K562 (cell line): ENCODE measurements around the gene ARID3A. TPM values are rescaled to one million over a fixed set of nuclear protein-coding genes. Genes with fewer than 3 reads are reported as not detected.

ENCODE experiments used
- ATAC-seq: fragments of 200-7000 bp; cut with Tn5 transposase; 3 replicates; pipeline ENCODE4 v1.9.1; 2020; ENCODE audit warnings: moderate library complexity
- BruUV-seq: library from RNA; stranded (reverse); fragments of 400-500 nt; replicated peaks from 2 replicates; lab custom pipeline; 2021; lab: Mats Ljungman, UMichigan
- CTCF ChIA-PET: fragments of 300-600 bp; formaldehyde crosslinking; extraction: SDS; loops from one replicate; lab custom pipeline; 2021; ENCODE audit warnings: low intra/inter-chr PET ratio; lab: Yijun Ruan, JAX
- POLR2A ChIA-PET: fragments of 300-600, 350-650 bp; sonication (Branson Sonifier 250); formaldehyde crosslinking; extraction: SDS; loops from one replicate; lab custom pipeline; 2021; ENCODE audit warnings: antibody characterized with exemption, inconsistent platforms; lab: Yijun Ruan, JAX
- DNase-seq, 4 experiments: peaks; one replicate each; pipeline versions ENCODE4 v3.0.0 to v3.0.0-alpha.2; 2011 to 2018; ENCODE audit warnings: low spot score in 3 of 4, mixed read lengths in 3 of 4; ENCODE audit errors: extremely low read depth in 1 of 4
- FAIRE-seq: peaks from 2 replicates; lab custom pipeline; 2011; peaks lifted over from hg19 to GRCh38; lab: Jason Lieb, UNC
- H2AFZ ChIP-seq: 2 replicates; pipeline ENCODE4 v1.6.0; 2011; ENCODE audit warnings: low read depth, low read length, control low read depth, inconsistent platforms
- H3K27ac ChIP-seq: fragments of 200-600 bp; 3 replicates; pipeline ENCODE4 v1.8.0; 2011; ENCODE audit warnings: low read depth, mild to moderate bottlenecking, control low read depth, inconsistent platforms, low read length, moderate library complexity, mixed read lengths; ENCODE audit errors: extremely low read depth
- H3K27me3 ChIP-seq, 2 experiments: fragments of 300-600 bp in 1 of 2; 2 replicates in 1 of 2; 3 replicates in 1 of 2; pipeline versions ENCODE4 v1.6.0 to v1.8.0; 2011; ENCODE audit warnings: inconsistent platforms in 2 of 2, low read length in 2 of 2, mild to moderate bottlenecking in 1 of 2, mixed read lengths in 1 of 2, moderate library complexity in 1 of 2; ENCODE audit not compliant: control insufficient read depth in 2 of 2, insufficient read depth in 2 of 2
- H3K36me3 ChIP-seq: fragments of 300-600 bp; 3 replicates; pipeline ENCODE4 v1.8.0; 2011; ENCODE audit warnings: mild to moderate bottlenecking, low read length, inconsistent platforms; ENCODE audit not compliant: control insufficient read depth, insufficient read depth
- H3K4me1 ChIP-seq, 2 experiments: fragments of 200-600 bp in 1 of 2; replicated peaks in 1 of 2; 2 replicates in 1 of 2; 3 replicates in 1 of 2; pipeline versions ENCODE4 v1.5.1 to v1.8.0; 2011; ENCODE audit warnings: inconsistent platforms in 2 of 2, low read length in 2 of 2, mild to moderate bottlenecking in 1 of 2, mixed read lengths in 1 of 2, moderate library complexity in 1 of 2; ENCODE audit not compliant: control insufficient read depth in 2 of 2, insufficient read depth in 2 of 2
- H3K4me2 ChIP-seq: 2 replicates; pipeline ENCODE4 v1.6.1; 2011; ENCODE audit warnings: low read length, control low read depth, inconsistent platforms, mixed read lengths; ENCODE audit not compliant: insufficient read depth
- H3K4me3 ChIP-seq: fragments of 200-600 bp; sonication (generic), shearing (Covaris generic); 2 replicates; pipeline ENCODE4 v1.5.1; 2016; ENCODE audit warnings: control low read depth, inconsistent platforms
- H3K79me2 ChIP-seq: fragments of 200-600 bp; 3 replicates; pipeline ENCODE4 v1.8.0; 2011; ENCODE audit warnings: low read length, inconsistent platforms; ENCODE audit not compliant: control insufficient read depth, insufficient read depth
- H3K9ac ChIP-seq, 2 experiments: 2 replicates each; pipeline versions ENCODE4 v1.6.0 to v1.6.1; 2011; ENCODE audit warnings: low read depth in 2 of 2, low read length in 2 of 2, control low read depth in 1 of 2, inconsistent platforms in 1 of 2, mild to moderate bottlenecking in 1 of 2, mixed read lengths in 1 of 2; ENCODE audit not compliant: insufficient read depth in 1 of 2
- H3K9me1 ChIP-seq: one replicate; pipeline ENCODE4 v1.6.0; 2011; ENCODE audit warnings: inconsistent platforms, mild to moderate bottlenecking, low read length, moderate library complexity; ENCODE audit not compliant: control insufficient read depth, insufficient read depth
- H3K9me3 ChIP-seq: replicated peaks from 2 replicates; pipeline ENCODE4 v1.5.1; 2011; ENCODE audit warnings: low read depth, low read length, inconsistent platforms; ENCODE audit not compliant: control insufficient read depth, insufficient read depth
- H4K20me1 ChIP-seq: replicated peaks from 2 replicates; pipeline ENCODE4 v1.6.1; 2011; ENCODE audit warnings: low read length, inconsistent platforms, mixed read lengths; ENCODE audit not compliant: control insufficient read depth, insufficient read depth
- C11orf30 ChIP-seq: fragments of 450-650 bp; IDR thresholded peaks from 2 replicates; pipeline ENCODE4 v1.6.1; 2016; ENCODE audit warnings: low read depth, mild to moderate bottlenecking
- FOXJ2 ChIP-seq: fragments of 200-800 bp; sonication (Bioruptor generic); IDR thresholded peaks from 2 replicates; pipeline ENCODE4 v1.6.1; 2016; ENCODE audit warnings: missing genetic modification characterization, missing compliant biosample characterization
- HCFC1 ChIP-seq: IDR thresholded peaks from 2 replicates; pipeline ENCODE4 v1.6.1; 2012; ENCODE audit warnings: low read depth, low read length, improper control_type of control experiment
- MAFF ChIP-seq: IDR thresholded peaks from 2 replicates; pipeline ENCODE4 v1.6.1; 2012; ENCODE audit warnings: low read length, improper control_type of control experiment
- MAFK ChIP-seq: IDR thresholded peaks from 2 replicates; pipeline ENCODE4 v1.6.1; 2011; ENCODE audit warnings: low read length, improper control_type of control experiment
- MCM3 ChIP-seq: fragments of 450-650 bp; IDR thresholded peaks from 2 replicates; pipeline ENCODE4 v1.6.1; 2016
- RBM22 ChIP-seq: fragments of 200-400 bp; formaldehyde crosslinking; IDR thresholded peaks from 2 replicates; pipeline ENCODE4 v1.6.1; 2018; ENCODE audit warnings: low read length, low read depth; ENCODE audit not compliant: poor library complexity, severe bottlenecking
- SMAD3 ChIP-seq: fragments of 450-650 bp; formaldehyde crosslinking; conservative IDR thresholded peaks from 2 replicates; pipeline ENCODE4 v1.4.0; 2020; ENCODE audit warnings: mild to moderate bottlenecking
- ZNF316 ChIP-seq: fragments of 450-650 bp; IDR thresholded peaks from 2 replicates; pipeline ENCODE4 v1.6.1; 2016
- WGBS: fragments of 100-300 bp; shearing (Covaris generic); methylation state at CpG from one replicate; pipeline ENCODE4 v1.1.6; 2016; ENCODE audit warnings: low coverage, mixed read lengths; ENCODE audit not compliant: insufficient coverage; ENCODE audit errors: missing lambda C conversion rate; 5-methylcytosine and 5-hydroxymethylcytosine counted together
- in situ Hi-C: fragments of 300-500 bp; cut with MboI; formaldehyde crosslinking; loops from 4 replicates; pipeline ENCODE4 v1.15.0; 2018; ENCODE audit warnings: inconsistent platforms, mixed read lengths
- intact Hi-C: fragments of 100-400 bp; cut with micrococcal nuclease; formaldehyde crosslinking; loops from 2 replicates; pipeline ENCODE4 v1.14.2; 2022
- polyA plus RNA-seq, 8 experiments: library from polyadenylated mRNA; depleted of rRNA in 4 of 8; stranded (reverse) in 5 of 8; unstranded in 3 of 8; fragments of >200 nt; fragmentation: Nextera tagmentation in 2 of 8; fragmentation: Illumina TruSeq in 1 of 8; extraction: Ambion mirVana in 2 of 8; extraction: Trizol in 1 of 8; gene quantifications; 2 replicates each; pipeline versions ENCODE4 v1.2.1 to v1.2.3, GENCODE V29; 2011 to 2014; ENCODE audit warnings: inconsistent platforms in 1 of 8, missing spikeins in 1 of 8
- total RNA-seq, 7 experiments: library from RNA; depleted of rRNA in 6 of 7; stranded (reverse); fragments of >200 nt in 6 of 7; fragmentation: Illumina TruSeq in 2 of 7; extraction: Trizol in 2 of 7; gene quantifications; 2 replicates each; pipeline versions ENCODE4 v1.2.1 to v1.2.3, GENCODE V29; 2011 to 2021; ENCODE audit warnings: low replicate concordance in 1 of 7
- TF ChIP-seq, protein P1 (sequence below): fragments of 450-650 bp; formaldehyde crosslinking; IDR thresholded peaks from 2 replicates; pipeline ENCODE4 v1.4.0; 2022; ENCODE audit warnings: missing genetic modification characterization

ARID3A gene
- total and polyA plus RNA-seq, 9 of the 15 experiments (the other 6 are each of a cell fraction or from before 2014, with no cell fraction given): 1.4 to 118 (median 31.2) TPM

DNA sequence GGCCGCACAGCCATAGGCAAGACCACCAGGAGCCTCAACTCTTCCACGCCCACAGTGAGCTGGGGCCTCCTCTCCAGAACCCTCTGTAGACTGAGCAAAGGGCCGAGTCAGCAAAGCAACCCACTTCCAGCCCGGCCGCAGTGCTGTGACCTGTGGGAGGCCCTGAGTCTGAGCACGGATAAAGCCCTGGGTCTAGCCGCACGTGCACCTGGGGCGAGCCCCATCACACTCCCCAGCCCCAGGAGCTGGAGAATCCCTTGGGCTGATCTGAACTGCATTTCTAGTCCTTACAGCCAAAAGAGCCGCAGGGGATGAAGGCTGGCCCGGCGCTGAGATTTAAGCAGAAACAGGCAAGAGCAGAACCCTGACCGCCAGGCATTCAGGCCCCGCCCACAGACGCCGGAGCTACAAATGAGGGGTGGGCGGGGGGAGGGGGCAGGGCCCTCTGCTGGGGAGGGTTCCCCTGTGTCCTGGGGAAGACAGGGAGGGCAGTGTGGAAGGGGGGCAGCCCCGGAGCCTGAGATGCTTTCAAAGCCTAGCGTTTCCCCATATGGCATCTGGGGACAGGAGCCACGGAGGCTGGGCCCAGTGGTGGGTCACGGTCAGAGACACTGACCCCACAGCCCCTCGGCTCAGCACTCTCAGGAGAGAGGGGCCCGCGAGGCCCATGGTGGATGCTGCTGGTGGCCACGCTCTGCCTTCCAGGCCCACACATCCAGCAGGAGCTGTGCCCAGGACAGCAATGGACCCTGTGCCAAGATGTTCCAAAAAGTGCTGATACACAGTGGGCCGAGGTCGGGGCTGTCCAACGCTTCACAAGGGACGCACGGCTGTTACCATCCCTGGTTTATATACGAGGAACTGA is 90.2 kb downstream of the ARID3A start:
- Histone ChIP-seq H3K9ac (peak overlapping the region in 1 of 2 experiments; percentile 94; a peak in 2 of 4 replicates), H3K27me3 (no peaks in the 10 kb centered on the region), H3K4me1 (peaks cover 23 to 93% of the 10 kb centered on the region in 2 experiments), H4K20me1 (peaks cover 50% of the 10 kb centered on the region), H3K9me1 (peaks cover 16% of the 10 kb centered on the region), H2AFZ (no peak overlapping the region), H3K4me3 (no peak overlapping the region), H3K4me2 (no peak overlapping the region), H3K27ac (peak overlapping the region; percentile 74; the same call in 1 of the 3 replicates), H3K79me2 (peaks cover 79% of the 10 kb centered on the region), H3K9me3 (no peaks in the 10 kb centered on the region), H3K36me3 (peaks cover 85% of the 10 kb centered on the region; the same call in 2 of the 3 replicates)
- CTCF ChIA-PET: no interaction called here
- no TSS peak for BruUV-seq
- intact Hi-C loops (no loop called here), in situ Hi-C loops (no loop called here)
- ATAC-seq: no peak
- 82% methylated on average over 22 of the region's 31 CpGs for WGBS
- TF ChIP-seq, protein P1, sequence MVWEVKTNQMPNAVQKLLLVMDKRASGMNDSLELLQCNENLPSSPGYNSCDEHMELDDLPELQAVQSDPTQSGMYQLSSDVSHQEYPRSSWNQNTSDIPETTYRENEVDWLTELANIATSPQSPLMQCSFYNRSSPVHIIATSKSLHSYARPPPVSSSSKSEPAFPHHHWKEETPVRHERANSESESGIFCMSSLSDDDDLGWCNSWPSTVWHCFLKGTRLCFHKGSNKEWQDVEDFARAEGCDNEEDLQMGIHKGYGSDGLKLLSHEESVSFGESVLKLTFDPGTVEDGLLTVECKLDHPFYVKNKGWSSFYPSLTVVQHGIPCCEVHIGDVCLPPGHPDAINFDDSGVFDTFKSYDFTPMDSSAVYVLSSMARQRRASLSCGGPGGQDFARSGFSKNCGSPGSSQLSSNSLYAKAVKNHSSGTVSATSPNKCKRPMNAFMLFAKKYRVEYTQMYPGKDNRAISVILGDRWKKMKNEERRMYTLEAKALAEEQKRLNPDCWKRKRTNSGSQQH (CRISPR knock-in tag): no peak
- TF ChIP-seq RBM22 (no peak), C11orf30 (peak; percentile 40; the same call in 1 of the 2 replicates), SMAD3 (CRISPR knock-in tag) (no peak), FOXJ2 (tag) (no peak), MAFF (peak; percentile 23; the same call in 1 of the 2 replicates), MCM3 (no peak), MAFK (peak; percentile 21; the same call in 1 of the 2 replicates), ZNF316 (peak; percentile 51), HCFC1 (no peak)
- no peak for FAIRE-seq
- POLR2A ChIA-PET: interaction anchor here (0.6 to 0.9 kb wide), 3 partner anchors 11 to 274 kb away, joined by 3 to 4 read pairs (median 3); no protein-coding TSS in a partner anchor
- DNase-seq: no peak
